OCI-LY3 (cell line): ENCODE results near the gene PRR11.

ENCODE experiments used
- CTCF ChIP-seq: fragments of 200-600, 300-600 bp; sonication (generic); IDR thresholded peaks from 2 replicates; pipeline ENCODE4 v1.5.1; 2014; ENCODE audit warnings: antibody characterized with exemption, low read length, low read depth
- EZH2phosphoT487 ChIP-seq: fragments of 200-600 bp; shearing (Covaris generic); IDR thresholded peaks from 2 replicates; pipeline ENCODE4 v1.6.1; 2018; ENCODE audit warnings: antibody characterized with exemption, mixed run types, low read depth

GRCh38 chr17:59110973-59111372, 44.6 kb upstream of the PRR11 start:
- TF ChIP-seq EZH2phosphoT487 = no peak
- TF ChIP-seq CTCF = no peak
